Hindlimb muscle (tissue), 1 donor: Measurements from ENCODE around the gene PGAM1. TPM values are rescaled to one million over a fixed set of nuclear protein-coding genes. Genes with fewer than 3 reads are reported as not detected.
"Not testable (repeated sequence)": the region's sequence is repeated elsewhere in the genome, so short reads cannot be mapped to it uniquely, and the experiment has no call there.

Experiments used
- DNase-seq: peaks from one replicate; pipeline ENCODE4 v3.0.0-alpha.2; 2013
- polyA plus RNA-seq: library from polyadenylated mRNA; unstranded; fragments of 120-200 nt; gene quantifications from one replicate; pipeline ENCODE4 v1.2.1, GENCODE V29; 2013; ENCODE audit not compliant: insufficient read length

Gene PGAM1
- 80.4 TPM for polyA plus RNA-seq

GRCh38 chr10:97425964-97426775 is at the start of gene PGAM1:
Gene PGAM1 (plus strand): TSS chr10:97426191. CDS start chr10:97426308, 117 bp downstream.
- DNase-seq, result peak; percentile 99

GRCh38 chr10:97376413-97376812 is 49.6 kb upstream of the PGAM1 start:
- DNase-seq, result no peak

GRCh38 chr10:97378933-97379921 is 46.8 kb upstream of the PGAM1 start:
- no peak for DNase-seq

GRCh38 chr10:97380516-97380915 is 45.5 kb upstream of the PGAM1 start:
- no peak for DNase-seq

- DNase-seq, result no peak
Observed at GRCh38 chr10:97381626-97382025, 44.4 kb upstream of the PGAM1 start.

- DNase-seq, result no peak
Observed at GRCh38 chr10:97383159-97383558, 42.8 kb upstream of the PGAM1 start.

GRCh38 chr10:97384156-97384555 is 41.8 kb upstream of the PGAM1 start:
- DNase-seq, result no peak

GRCh38 chr10:97384641-97385040 is 41.4 kb upstream of the PGAM1 start:
- DNase-seq, result no peak

- no peak for DNase-seq
Observed at GRCh38 chr10:97385565-97385964, 40.4 kb upstream of the PGAM1 start.

GRCh38 chr10:97388152-97388551 is 37.8 kb upstream of the PGAM1 start:
- DNase-seq, result no peak

- DNase-seq, result no peak
Observed at GRCh38 chr10:97390091-97390490, 35.9 kb upstream of the PGAM1 start.

GRCh38 chr10:97393034-97393573 is 32.9 kb upstream of the PGAM1 start:
- no peak for DNase-seq

GRCh38 chr10:97396056-97396455 is 29.9 kb upstream of the PGAM1 start:
- DNase-seq, result no peak

- no peak for DNase-seq
Observed at GRCh38 chr10:97399843-97400545, 26.0 kb upstream of the PGAM1 start.

GRCh38 chr10:97400665-97401454 is 25.1 kb upstream of the PGAM1 start, which contains the start of gene RRP12:
Gene RRP12 (minus strand): TSS chr10:97401340. CDS start chr10:97401231, 109 bp downstream.
- peak; percentile 94 for DNase-seq

GRCh38 chr10:97401455-97401919 is 24.5 kb upstream of the PGAM1 start:
- no peak for DNase-seq

GRCh38 chr10:97404044-97404443 is 21.9 kb upstream of the PGAM1 start:
- DNase-seq, result no peak

- DNase-seq, result no peak
Observed at GRCh38 chr10:97406064-97406463, 19.9 kb upstream of the PGAM1 start.

- DNase-seq, result not testable (repeated sequence)
Observed at GRCh38 chr10:97406483-97406882, 19.5 kb upstream of the PGAM1 start.

- peak; percentile 63 for DNase-seq
Observed at GRCh38 chr10:97407211-97407951, 18.6 kb upstream of the PGAM1 start.

- no peak for DNase-seq
Observed at GRCh38 chr10:97407952-97408248, 18.1 kb upstream of the PGAM1 start.
